Measurements from ENCODE around the gene DZIP1L.

Gene DZIP1L

DNA sequence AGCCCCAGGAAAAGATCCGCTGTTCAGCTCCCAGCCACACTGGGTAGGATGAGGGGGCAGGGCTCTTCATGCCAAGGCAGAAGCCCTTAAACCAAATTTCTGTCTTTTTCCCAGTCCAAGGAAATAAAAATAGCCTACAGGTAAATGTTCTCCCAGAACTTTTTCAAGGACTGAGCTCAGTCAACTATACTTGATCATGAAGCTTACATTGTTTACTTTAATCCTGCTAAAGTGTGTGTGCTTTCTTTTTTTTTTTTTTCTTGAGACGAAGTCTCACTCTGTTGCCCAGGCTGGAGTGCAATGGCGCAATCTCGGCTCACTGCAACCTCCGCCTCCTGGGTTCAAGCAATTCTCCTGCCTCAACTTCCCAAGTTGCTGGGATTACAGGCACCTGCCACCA, 87.6 kb downstream of the DZIP1L start:
- DNase-seq (ENCODE audit: low read depth): no peak
- TF ChIP-seq, protein P1, sequence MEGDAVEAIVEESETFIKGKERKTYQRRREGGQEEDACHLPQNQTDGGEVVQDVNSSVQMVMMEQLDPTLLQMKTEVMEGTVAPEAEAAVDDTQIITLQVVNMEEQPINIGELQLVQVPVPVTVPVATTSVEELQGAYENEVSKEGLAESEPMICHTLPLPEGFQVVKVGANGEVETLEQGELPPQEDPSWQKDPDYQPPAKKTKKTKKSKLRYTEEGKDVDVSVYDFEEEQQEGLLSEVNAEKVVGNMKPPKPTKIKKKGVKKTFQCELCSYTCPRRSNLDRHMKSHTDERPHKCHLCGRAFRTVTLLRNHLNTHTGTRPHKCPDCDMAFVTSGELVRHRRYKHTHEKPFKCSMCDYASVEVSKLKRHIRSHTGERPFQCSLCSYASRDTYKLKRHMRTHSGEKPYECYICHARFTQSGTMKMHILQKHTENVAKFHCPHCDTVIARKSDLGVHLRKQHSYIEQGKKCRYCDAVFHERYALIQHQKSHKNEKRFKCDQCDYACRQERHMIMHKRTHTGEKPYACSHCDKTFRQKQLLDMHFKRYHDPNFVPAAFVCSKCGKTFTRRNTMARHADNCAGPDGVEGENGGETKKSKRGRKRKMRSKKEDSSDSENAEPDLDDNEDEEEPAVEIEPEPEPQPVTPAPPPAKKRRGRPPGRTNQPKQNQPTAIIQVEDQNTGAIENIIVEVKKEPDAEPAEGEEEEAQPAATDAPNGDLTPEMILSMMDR (conservative IDR thresholded peaks at IDR 0.05; ENCODE audit: low read length): no peak
- no peak overlapping the region for H3K4me3 ChIP-seq (ENCODE audit: low read length)

DNA sequence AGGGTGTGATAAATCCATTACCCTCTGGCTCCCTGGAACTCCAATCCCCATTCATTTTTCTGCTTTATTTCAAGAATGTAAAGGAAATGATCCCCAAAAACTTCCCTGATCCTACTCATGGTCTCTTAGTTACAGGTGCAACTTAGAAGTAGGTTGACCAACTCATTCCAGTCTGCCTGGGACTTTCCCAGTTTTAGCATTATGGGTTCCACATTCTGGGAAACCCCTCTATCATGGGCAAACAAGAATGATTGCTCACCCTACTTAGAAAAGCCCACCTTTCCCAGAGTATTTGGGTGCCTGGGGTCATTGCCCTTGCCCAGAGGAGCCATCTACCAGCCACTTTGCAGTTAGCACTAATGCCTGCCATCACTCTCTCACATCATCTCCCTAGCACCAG, 89.9 kb downstream of the DZIP1L start:
- no peak for DNase-seq (ENCODE audit: low read depth)

DNA sequence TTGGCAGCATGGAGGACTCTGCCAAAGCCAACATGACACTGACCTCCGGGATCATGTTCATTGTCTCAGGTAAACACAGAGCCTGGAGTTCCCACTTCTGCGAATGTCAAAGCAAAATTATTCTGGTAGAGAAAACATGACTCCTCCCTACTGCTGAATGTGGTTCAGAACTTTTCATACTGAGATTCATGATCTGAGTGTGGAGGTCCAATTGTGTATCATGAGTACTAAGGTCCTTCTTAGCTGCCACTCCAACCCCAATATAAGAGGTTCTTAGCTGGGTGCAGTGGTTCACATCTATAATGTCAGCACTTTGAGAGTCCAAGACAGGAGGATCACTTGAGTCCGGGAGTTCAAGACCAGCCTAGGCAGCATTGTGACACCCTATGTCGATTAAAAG, 91.7 kb downstream of the DZIP1L start:
- no peak overlapping the region for H3K4me3 ChIP-seq (ENCODE audit: low read length)
- no peak for DNase-seq (ENCODE audit: low read depth)

More for the DNA sequence above, 89.9 kb downstream of the DZIP1L start:
- no peak overlapping the region for H3K4me3 ChIP-seq (ENCODE audit: low read length)
- TF ChIP-seq, protein P1 (conservative IDR thresholded peaks at IDR 0.05; ENCODE audit: low read length): no peak

DNA sequence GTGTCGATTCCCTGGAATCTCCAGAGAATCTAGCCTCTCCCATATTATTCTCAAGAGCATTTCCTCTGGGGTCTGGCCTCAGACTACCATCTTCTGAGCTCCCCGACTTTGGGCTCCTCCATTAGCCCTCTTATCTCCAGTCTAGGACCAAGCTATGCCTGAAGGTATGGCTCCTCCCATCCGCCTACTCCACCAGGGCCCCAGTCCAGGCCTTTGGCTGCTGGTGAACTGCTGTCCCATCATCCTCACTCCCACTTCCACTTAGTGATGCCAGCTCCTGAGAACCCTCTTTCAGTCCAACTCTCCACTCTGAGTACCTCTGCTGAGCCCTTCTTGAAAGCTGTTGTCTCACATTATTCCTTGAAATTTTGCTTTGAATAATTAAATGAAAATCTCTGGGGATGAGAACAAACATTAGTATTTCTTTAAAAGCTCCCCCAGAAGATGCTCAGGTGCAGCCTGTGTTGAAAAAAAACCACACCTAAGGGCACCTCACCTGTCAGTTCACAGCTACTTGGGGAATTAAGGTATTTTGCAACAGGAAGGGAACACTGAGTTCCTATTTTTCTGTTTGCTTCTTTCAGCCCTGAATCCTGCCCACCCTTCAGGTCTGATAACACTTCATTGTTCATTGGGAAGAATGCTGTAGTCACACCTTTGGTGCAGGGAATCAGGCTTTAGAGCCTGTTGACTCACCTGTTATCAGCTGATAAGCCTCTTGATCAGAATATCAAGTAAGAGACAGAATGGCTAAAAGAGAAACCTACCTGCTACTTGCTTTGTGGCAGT, 95.9 kb downstream of the DZIP1L start:
- no peak for DNase-seq (ENCODE audit: low read depth)
- no peak overlapping the region for H3K4me3 ChIP-seq (ENCODE audit: low read length)
- TF ChIP-seq, protein P1 (conservative IDR thresholded peaks at IDR 0.05; ENCODE audit: low read length): no peak

More for the DNA sequence above, 91.7 kb downstream of the DZIP1L start:
- TF ChIP-seq, protein P1 (conservative IDR thresholded peaks at IDR 0.05; ENCODE audit: low read length): no peak

DNA sequence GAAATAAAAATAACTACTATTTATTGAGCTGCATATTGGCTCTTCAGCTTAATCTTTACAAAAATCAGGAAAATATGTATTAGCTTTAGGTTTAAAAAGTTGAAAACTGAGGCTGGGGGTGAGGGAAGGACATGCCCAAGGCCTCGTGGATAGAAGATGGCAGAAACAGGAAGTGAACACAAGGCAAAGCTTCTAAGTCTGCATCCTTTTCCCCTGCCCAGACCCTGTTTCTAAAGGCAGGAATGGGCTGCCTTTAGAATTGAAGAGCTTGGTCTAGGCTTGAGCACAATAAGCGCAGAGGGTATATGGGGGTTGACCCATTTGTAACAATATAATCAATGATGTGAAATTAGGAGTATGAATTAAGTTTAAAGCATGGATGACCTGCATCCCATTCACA, 99.3 kb downstream of the DZIP1L start:
- H3K4me3 ChIP-seq (ENCODE audit: low read length): no peak overlapping the region
- no peak for DNase-seq (ENCODE audit: low read depth)
- TF ChIP-seq, protein P1 (conservative IDR thresholded peaks at IDR 0.05; ENCODE audit: low read length): no peak

DNA sequence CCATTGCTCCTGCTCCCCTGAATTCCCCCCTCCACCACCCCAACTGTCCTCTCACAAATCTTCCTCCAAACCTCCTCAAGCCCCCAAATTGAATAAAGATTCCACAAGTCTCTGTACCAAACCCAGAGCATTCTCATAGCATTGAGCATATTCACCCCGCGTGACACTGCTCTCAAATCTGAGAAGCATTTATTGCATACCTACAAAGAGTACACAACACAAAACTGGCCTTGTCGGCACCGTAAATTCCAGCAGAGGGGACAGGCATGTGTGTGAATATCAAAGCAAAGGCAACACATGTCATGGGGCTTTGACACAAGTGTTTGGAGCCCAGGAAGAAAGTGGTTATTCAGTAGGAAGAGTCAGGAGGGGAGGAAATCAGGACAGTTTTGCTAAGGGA, 102.9 kb downstream of the DZIP1L start:
- TF ChIP-seq, protein P1 (conservative IDR thresholded peaks at IDR 0.05; ENCODE audit: low read length): no peak
- no peak overlapping the region for H3K4me3 ChIP-seq (ENCODE audit: low read length)
- DNase-seq (ENCODE audit: low read depth): no peak
